Measurements from ENCODE around the gene EEF1AKMT4. TPM values are rescaled to one million over a fixed set of nuclear protein-coding genes. Genes with fewer than 3 reads are reported as not detected.

Gene EEF1AKMT4
- total RNA-seq, 1 donor from 2014 or later, result 14.0 TPM

GRCh38 chr3:184300378-184300720 lies 50.9 kb downstream of the EEF1AKMT4 start:
- peaks cover 29% of the 10 kb centered on the region for H3K36me3 ChIP-seq (ENCODE audit: control insufficient read depth, insufficient read depth, low read length)
- no peak for FAIRE-seq

DNA sequence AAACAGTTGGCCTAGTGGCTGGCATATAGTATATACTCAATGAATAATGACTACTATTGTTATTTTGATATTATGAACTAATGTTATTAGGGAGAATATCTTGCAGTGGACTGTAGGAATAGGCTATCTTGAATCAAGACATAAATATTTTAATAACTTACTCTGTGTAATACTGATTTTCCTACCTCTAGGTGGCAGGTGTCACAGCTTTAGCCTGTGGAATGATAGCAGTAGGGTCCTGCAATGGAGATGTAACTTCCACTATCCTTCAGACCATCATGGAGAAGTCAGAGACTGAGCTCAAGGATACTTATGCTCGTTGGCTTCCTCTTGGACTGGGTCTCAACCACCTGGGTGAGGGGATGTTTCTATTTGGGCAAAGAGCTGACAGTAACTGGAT lies 56.1 kb downstream of the EEF1AKMT4 start:
- FAIRE-seq, result peak; percentile 64
- H3K36me3 ChIP-seq (ENCODE audit: control insufficient read depth, insufficient read depth, low read length), result peaks cover 47% of the 10 kb centered on the region
- peak; percentile 12 for DNase-seq (ENCODE audit: low read depth)
- H3K27me3 ChIP-seq (ENCODE audit: control insufficient read depth, insufficient read depth, low read length), result no peaks in the 10 kb centered on the region
- peak; percentile 14 for TF ChIP-seq CTCF (IDR thresholded peaks at IDR 0.05; ENCODE audit: insufficient read depth, low read length, severe bottlenecking)
- no peak overlapping the region for H3K4me3 ChIP-seq (ENCODE audit: low read depth, low read length)

More at GRCh38 chr3:184300378-184300720, 50.9 kb downstream of the EEF1AKMT4 start:
- peak; percentile 84 for DNase-seq (ENCODE audit: low read depth)
- Histone ChIP-seq H3K4me3 (ENCODE audit: low read depth, low read length) (no peak overlapping the region), H3K27me3 (ENCODE audit: control insufficient read depth, insufficient read depth, low read length) (no peaks in the 10 kb centered on the region)
- TF ChIP-seq CTCF (IDR thresholded peaks at IDR 0.05; ENCODE audit: insufficient read depth, low read length, severe bottlenecking), result no peak

DNA sequence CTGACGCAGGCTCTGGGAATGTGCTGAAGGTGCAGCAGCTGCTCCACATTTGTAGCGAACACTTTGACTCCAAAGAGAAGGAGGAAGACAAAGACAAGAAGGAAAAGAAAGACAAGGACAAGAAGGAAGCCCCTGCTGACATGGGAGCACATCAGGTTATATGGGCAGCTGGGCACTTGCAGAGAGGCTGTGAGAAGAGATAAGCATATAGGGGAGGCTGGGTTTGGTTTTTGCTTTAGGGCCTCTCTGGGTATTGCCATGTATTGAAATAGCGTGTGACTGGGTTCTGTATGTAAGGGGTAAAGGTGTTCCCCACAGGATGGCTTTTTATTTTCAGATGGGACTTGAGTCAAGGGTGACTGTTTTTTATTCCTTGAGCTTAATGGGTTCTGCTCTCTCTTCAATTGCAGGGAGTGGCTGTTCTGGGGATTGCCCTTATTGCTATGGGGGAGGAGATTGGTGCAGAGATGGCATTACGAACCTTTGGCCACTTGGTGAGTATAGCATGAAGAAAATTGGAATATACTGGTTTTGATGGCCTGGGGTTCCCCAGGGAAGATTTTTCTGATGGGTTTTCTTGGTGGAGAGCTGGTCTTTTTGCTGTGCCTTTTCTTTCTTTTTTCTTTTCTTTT lies 57.0 kb downstream of the EEF1AKMT4 start:
- no peaks in the 10 kb centered on the region for H3K27me3 ChIP-seq (ENCODE audit: control insufficient read depth, insufficient read depth, low read length)
- H3K4me3 ChIP-seq (ENCODE audit: low read depth, low read length), result no peak overlapping the region
- H3K36me3 ChIP-seq (ENCODE audit: control insufficient read depth, insufficient read depth, low read length), result peaks cover 44% of the 10 kb centered on the region
- no peak for FAIRE-seq
- no peak for TF ChIP-seq CTCF (IDR thresholded peaks at IDR 0.05; ENCODE audit: insufficient read depth, low read length, severe bottlenecking)
- no peak for DNase-seq (ENCODE audit: low read depth)

DNA sequence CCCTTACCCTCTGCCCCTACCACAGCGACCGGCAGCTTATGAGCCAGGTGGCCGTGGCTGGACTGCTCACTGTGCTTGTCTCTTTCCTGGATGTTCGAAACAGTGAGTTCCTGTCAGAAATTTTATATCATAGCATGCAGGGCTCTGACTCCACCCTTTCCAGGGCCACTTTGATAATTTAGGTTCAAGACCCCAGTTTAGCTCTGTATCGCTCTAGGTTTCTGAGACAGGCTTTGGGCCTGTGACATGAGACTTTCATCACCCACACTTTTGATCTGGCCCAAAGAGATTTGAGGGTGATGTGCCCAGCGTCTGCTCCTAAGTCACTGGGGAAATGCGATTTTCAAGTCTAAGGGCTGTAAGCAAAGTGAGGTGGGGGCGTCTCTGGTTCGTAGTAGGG lies 58.4 kb downstream of the EEF1AKMT4 start:
- TF ChIP-seq CTCF (IDR thresholded peaks at IDR 0.05; ENCODE audit: insufficient read depth, low read length, severe bottlenecking), result no peak
- H3K36me3 ChIP-seq (ENCODE audit: control insufficient read depth, insufficient read depth, low read length), result peaks cover 32% of the 10 kb centered on the region
- H3K27me3 ChIP-seq (ENCODE audit: control insufficient read depth, insufficient read depth, low read length), result no peaks in the 10 kb centered on the region
- DNase-seq (ENCODE audit: low read depth) (no peak), FAIRE-seq (no peak)
- H3K4me3 ChIP-seq (ENCODE audit: low read depth, low read length), result no peak overlapping the region

Other genes starting within 250 kb of the EEF1AKMT4 start
- gene ABCC5, start 231.8 kb upstream of the EEF1AKMT4 start, total RNA-seq, result 18.7 and 28.2 TPM in 2 replicates
- gene HTR3D, start 217.9 kb upstream of the EEF1AKMT4 start, total RNA-seq, result not detected in 2 replicates
- not detected in 2 replicates for gene HTR3C, start 196.6 kb upstream of the EEF1AKMT4 start, total RNA-seq
- not detected in 2 replicates for gene HTR3E, start 152.6 kb upstream of the EEF1AKMT4 start, total RNA-seq
- 42.1 and 46.1 TPM in 2 replicates for gene EIF2B5, start 114.3 kb upstream of the EEF1AKMT4 start, total RNA-seq
- 22.6 and 30.2 TPM in 2 replicates for gene DVL3, start 94.3 kb upstream of the EEF1AKMT4 start, total RNA-seq
- gene AP2M1, start 74.8 kb upstream of the EEF1AKMT4 start, total RNA-seq, result 262 and 275 TPM in 2 replicates
- 40.0 and 54.2 TPM in 2 replicates for gene ABCF3, start 63.5 kb upstream of the EEF1AKMT4 start, total RNA-seq
- not detected in 2 replicates for gene VWA5B2, start 20.1 kb upstream of the EEF1AKMT4 start, total RNA-seq
- gene ALG3, start 710 bp upstream of the EEF1AKMT4 start, total RNA-seq, result 21.6 and 36.9 TPM in 2 replicates
- gene CAMK2N2, start 11.9 kb downstream of the EEF1AKMT4 start, total RNA-seq, result not detected in 2 replicates
- not detected in 2 replicates for gene ECE2, start 26.4 kb downstream of the EEF1AKMT4 start, total RNA-seq
- gene PSMD2, start 49.6 kb downstream of the EEF1AKMT4 start, total RNA-seq, result 507 and 526 TPM in 2 replicates
- 244 and 339 TPM in 2 replicates for gene EIF4G1, start 64.9 kb downstream of the EEF1AKMT4 start, total RNA-seq
- 18.2 and 25.5 TPM in 2 replicates for gene FAM131A, start 87.9 kb downstream of the EEF1AKMT4 start, total RNA-seq
- 2.0 and 2.1 TPM in 2 replicates for gene CLCN2, start 111.9 kb downstream of the EEF1AKMT4 start, total RNA-seq
- gene POLR2H, start 112.0 kb downstream of the EEF1AKMT4 start, total RNA-seq, result 48.4 and 112 TPM in 2 replicates
- gene THPO, start 128.5 kb downstream of the EEF1AKMT4 start, total RNA-seq, result not detected in 2 replicates
- not detected in 2 replicates for gene CHRD, start 130.4 kb downstream of the EEF1AKMT4 start, total RNA-seq